ENCODE measurements around the gene ZNRF1. TPM values are rescaled to one million over a fixed set of nuclear protein-coding genes. Genes with fewer than 3 reads are reported as not detected.

The ZNRF1 gene
- total RNA-seq, 2 experiments from 2014 or later = 13.0 to 13.2 TPM

DNA sequence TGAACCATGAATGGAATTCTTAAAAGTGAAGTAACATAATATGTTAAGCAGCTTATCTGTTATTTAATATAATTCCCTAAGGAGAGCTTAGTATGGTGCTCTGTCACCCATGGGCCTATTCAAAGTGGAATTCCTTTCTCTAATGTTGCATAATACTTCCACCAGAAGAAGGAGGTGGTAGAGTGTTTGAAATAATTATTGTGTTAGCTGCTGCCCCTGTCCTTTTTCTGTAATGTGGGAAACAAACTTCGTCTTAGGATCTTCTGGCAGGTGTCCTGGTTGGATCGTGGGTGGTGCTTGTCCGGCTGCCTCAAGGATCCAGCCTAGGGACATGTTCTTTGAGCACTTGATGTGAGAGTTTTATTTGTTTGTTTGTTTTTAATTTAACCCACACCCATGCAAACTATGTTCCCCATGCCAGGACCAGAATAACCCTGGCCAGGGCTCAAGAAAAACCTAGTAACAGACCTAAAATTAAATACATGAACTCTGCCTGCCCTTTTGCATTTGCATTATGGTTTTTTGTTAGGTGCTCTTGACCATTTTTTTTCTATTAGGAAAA is 46.1 kb downstream of the ZNRF1 start:
- ChIA-PET CTCF (interaction anchor here (0.9 kb wide), 1 partner anchor 39 kb away, joined by 3 read pairs; no protein-coding TSS in a partner anchor), POLR2A (no interaction called here)

DNA sequence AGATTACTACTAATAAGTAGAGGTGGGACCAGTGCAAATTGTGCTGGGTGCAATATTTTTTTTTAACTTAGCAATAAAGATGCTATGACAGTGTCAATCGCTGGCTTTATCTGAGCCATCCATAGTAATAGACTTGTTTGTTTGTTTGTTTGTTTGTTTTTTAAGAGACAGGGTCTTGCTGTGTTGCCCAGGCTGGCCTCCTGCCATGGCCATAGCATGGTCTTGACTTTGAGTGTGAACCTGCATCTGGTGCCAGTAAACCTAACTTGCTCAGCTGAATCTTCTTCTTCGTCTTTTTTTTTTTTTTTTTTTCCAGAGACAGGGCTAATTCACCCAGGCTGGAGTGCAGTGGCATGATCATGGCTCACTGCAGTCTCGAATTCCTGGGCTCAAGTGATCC is 46.6 kb downstream of the ZNRF1 start:
- ChIA-PET CTCF (interaction anchor here (0.9 kb wide), 1 partner anchor 39 kb away, joined by 3 read pairs; no protein-coding TSS in a partner anchor), POLR2A (no interaction called here)

GRCh38 chr16:75048054-75048453 is 49.2 kb downstream of the ZNRF1 start:
- ChIA-PET CTCF (interaction anchor here (0.7 kb wide), 1 partner anchor 68 kb away, joined by 3 read pairs; the partner anchor contains the start of gene LDHD), POLR2A (no interaction called here)

GRCh38 chr16:75048530-75048929 is 49.7 kb downstream of the ZNRF1 start:
- ChIA-PET POLR2A (no interaction called here), CTCF (interaction anchor here (0.7 kb wide), 1 partner anchor 68 kb away, joined by 3 read pairs; the partner anchor contains the start of gene LDHD)

DNA sequence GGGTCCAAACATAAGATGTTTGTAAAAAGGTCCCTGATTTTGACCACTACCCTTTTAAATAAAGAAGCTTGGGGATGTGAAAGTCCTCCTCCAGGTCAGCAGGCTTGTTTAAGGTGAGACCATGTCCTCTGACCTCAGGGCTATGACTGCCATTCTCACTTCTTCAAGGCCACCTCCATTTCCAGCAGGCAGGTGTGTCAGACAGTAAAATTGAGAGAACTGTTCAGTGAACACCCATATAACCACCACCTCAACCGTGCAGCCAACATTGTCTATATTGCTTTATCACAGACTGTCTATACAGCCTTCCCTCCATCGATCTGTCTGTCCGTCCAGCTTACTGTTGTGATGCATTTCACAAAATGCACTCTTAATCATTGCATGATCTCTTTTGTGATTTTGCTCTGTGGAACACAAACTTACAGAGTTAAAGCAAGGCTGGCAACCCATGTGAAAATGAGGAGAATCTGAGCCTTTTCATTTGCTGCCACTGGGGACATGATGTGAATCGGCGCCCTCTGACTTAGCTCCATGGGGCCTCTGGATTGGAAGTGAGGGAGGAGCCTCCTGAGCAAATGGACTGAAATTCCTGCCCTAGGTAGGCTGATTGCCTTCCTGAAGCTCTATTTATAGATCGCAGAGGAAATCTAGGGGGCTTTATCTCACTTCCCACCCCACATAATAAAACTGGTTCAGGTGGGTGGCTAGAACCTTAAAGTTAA is 53.8 kb downstream of the ZNRF1 start:
- CTCF ChIA-PET = interaction anchor here (0.6 kb wide), 1 partner anchor 11 kb away, joined by 4 read pairs; no protein-coding TSS in a partner anchor
- POLR2A ChIA-PET = no interaction called here

DNA sequence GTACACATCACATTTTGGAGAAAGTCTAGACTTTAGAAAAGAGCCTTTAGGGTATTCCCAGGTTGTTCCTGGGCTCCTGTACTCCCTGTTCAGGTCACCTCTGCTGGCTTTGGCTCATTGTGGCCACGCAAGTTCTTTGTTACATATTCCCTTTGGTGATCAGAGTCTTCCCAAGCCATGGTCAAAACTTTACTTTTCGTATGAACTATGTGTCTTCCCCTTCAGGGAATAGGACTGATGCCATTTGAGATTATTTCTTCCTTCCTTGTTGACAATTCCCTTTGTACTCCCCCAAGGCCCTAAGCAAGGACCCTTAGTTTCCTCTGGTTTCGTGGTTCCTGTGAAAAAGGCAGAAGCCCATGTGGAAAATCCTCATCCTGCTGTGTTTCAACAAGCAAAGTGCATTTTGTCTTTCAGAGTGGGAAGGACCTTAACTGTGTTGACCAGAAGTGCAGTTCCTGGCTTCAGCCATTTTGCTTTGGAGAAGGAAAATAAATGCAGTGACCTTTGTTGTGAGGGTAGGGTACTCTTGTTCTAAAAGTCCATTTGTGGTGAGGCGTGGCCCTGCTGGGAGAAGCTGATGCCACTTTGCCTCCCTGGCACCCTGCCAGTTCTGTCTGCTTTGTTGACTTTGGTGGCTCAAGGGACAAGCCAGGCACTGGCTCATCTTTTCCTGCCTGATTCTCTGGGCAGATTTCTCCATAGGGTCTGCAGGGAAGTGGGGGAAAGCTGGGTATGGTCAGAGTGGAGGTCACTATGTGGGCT is 55.1 kb downstream of the ZNRF1 start:
- ChIA-PET CTCF (no interaction called here), POLR2A (interaction anchor here (0.6 kb wide), 1 partner anchor 15 kb away, joined by 4 read pairs; no protein-coding TSS in a partner anchor)

GRCh38 chr16:75054556-75054947 is 55.7 kb downstream of the ZNRF1 start:
- ChIA-PET CTCF (no interaction called here), POLR2A (interaction anchor here (0.6 kb wide), 1 partner anchor 14 kb away, joined by 4 read pairs; no protein-coding TSS in a partner anchor)

GRCh38 chr16:75058806-75059205 is 60.0 kb downstream of the ZNRF1 start:
- CTCF ChIA-PET = no interaction called here

DNA sequence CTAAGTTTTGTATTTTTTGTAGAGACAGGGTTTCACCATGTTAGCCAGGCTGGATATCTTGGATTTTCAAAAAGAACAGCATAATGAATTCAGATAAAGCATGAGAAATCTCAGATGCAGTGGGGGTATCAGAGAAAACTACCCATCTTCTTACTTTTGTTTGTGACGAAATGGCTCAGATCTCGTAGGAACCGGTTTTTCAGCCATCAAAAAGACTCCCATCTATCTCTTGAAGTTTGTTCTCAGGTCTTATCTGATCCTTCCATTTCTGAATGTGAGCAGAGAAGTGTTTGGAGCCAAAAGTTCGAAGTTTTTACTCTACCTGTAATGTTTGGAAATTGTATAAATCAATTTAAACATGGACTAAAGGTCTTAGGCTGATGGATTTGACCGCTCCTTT is 60.6 kb downstream of the ZNRF1 start:
- POLR2A ChIA-PET = no interaction called here
- CTCF ChIA-PET = no interaction called here

More at GRCh38 chr16:75058806-75059205, 60.0 kb downstream of the ZNRF1 start:
- POLR2A ChIA-PET = no interaction called here

DNA sequence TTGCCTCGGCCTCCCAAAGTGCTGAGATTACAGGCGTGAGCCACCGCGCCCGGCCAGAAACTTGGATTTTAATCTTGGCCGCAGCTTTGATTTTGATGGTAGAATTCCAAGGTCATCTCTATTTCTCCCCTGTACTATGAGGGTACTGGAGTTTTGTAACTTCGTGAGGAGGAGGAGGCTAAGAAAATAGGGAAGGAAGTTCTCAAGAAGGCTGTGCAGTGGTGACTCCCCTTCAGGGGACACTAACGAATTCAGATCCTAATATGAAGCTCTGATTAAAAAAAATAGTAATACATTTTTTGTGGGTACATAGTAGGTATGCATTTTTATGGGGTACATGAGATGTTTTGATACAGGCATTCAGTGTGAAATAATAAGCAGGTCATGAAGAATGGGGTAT is 61.9 kb downstream of the ZNRF1 start:
- CTCF ChIA-PET = no interaction called here
- POLR2A ChIA-PET = no interaction called here

GRCh38 chr16:75061669-75062068 is 62.8 kb downstream of the ZNRF1 start:
- CTCF ChIA-PET = no interaction called here
- POLR2A ChIA-PET = no interaction called here

- ChIA-PET CTCF (no interaction called here), POLR2A (no interaction called here)
Observed at GRCh38 chr16:75062135-75062975, 63.5 kb downstream of the ZNRF1 start.

DNA sequence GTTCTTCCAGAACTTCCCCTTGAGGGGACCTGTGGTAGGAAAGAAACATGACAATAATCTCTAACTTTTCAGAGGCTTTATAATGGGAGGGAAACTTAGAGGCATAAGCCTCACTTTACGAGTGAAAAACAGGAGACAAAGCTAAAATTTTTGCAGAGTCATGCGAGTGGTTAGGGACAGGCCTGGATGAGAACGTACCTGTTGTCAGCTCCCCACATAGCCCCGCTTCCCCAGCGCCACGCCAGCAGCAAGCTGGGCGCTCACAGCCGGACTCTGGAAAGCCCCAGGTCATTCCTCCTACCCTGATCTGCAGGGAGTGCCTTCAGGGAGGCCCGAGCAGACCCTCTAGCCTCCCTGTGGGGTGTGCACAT is 64.1 kb downstream of the ZNRF1 start:
- ChIA-PET POLR2A (no interaction called here), CTCF (no interaction called here)

GRCh38 chr16:75063549-75064088 is 64.8 kb downstream of the ZNRF1 start:
- POLR2A ChIA-PET = no interaction called here

DNA sequence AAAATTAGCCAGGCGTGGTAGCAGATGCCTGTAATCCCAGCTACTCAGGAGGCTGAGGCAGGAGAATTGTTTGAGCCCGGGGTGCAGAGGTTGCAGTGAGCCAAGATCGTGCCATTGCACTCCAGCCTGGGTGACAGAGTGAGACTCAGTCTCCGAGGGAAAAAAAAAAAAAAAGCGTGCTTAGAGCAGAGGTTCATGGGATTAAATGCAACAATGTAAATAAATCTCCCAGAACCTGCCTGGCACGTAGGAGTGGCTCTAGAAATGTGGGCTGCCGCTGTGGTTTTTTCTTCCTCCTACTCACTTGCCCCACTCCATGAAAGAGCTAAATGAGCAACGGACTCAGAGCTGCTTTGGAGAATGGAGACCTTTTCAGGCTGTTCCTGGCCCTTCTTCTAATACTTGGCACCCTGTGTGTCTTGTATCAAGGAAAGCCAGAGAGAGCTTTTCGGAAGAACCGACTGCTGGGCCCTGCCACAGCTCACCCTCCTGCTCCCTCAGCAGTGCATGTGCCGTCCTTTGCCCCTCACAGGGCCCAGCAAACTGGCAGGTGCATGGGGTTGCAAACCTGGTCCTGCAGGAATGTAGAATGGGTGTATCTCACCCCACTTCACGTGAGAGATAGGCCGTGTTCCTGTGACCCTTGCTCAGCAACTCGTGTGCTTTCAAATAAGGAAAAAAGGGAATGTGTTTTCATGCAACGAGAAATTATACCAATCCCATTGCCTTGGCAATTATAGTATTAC is 65.8 kb downstream of the ZNRF1 start:
- ChIA-PET CTCF (interaction anchor here (1.0 kb wide), 1 partner anchor 66 kb away, joined by 4 read pairs; the partner anchor contains the start of gene ZNRF1), POLR2A (interaction anchor here (0.7 kb wide), 1 partner anchor 35 kb away, joined by 8 read pairs; no protein-coding TSS in a partner anchor)

More at GRCh38 chr16:75063549-75064088, 64.8 kb downstream of the ZNRF1 start:
- CTCF ChIA-PET = no interaction called here

DNA sequence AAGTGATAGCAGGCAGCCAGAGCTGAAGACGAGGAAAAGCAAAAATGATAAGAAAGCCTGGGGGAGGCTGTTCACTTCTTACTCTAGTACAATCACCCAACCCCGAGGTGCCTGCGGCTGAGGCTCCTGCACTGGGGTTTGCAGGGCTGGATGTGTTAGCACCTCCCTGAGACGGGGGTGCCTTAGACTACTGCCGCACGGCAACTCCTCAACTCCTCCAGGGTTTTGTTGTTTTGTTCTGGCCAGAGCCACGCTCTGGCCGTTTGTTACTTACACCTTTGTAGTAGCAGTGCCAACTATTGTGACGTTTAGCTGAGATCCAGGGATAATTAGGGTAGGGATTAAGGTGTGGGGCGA is 66.3 kb downstream of the ZNRF1 start:
- ChIA-PET CTCF (interaction anchor here (1.0 kb wide), 1 partner anchor 67 kb away, joined by 4 read pairs; the partner anchor contains the start of gene ZNRF1), POLR2A (interaction anchor here (0.7 kb wide), 1 partner anchor 34 kb away, joined by 8 read pairs; no protein-coding TSS in a partner anchor)

DNA sequence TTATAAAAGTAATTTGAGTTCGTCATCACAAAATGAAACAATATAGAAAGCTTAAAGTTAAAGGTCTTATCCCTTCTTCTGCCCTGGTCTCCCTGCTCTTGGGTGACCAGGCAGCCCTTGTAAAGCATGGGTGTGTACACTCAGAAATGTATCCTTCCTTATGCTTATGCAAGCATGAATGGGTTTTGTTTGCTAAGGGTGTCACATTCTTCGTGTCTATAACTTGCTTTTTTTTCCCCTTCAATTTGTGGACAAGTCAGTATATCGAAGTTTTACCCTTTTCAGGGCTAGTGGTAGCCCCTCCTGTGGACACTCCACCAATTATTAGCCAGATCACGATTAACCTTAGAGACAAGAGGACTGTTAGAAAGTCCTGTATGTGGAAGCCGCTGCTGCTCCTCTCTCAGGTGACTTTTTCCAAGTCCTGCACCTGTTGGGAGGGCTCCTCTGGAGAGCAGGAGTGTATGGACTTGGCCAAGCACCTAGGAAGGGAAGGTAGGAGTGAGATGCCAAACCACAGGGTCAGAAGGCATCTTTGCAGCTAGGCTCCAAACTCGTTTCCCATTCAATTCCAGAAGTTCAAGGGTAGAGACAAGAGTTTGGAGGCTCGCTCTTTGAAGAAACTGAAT is 66.8 kb downstream of the ZNRF1 start:
- ChIA-PET POLR2A (no interaction called here), CTCF (no interaction called here)

GRCh38 chr16:75066861-75067447 is 68.1 kb downstream of the ZNRF1 start:
- ChIA-PET POLR2A (interaction anchor here (0.7 kb wide), 1 partner anchor 82 kb away, joined by 3 read pairs; the partner anchor contains the start of gene WDR59), CTCF (no interaction called here)
